IMR-90 (cell line): ENCODE data around the gene SH2B3. TPM values are rescaled to one million over a fixed set of nuclear protein-coding genes. Genes with fewer than 3 reads are reported as not detected.
A peak's percentile ranks its signal among the peaks of the same experiment; 100 is the strongest.

ENCODE experiments used
- ATAC-seq: fragments of 200-7000 bp; cut with Tn5 transposase; 2 replicates; pipeline ENCODE4 v1.9.1; 2020; ENCODE audit warnings: low read depth, mild to moderate bottlenecking, moderate library complexity
- BruUV-seq: library from RNA; stranded (reverse); fragments of 400-500 nt; replicated peaks from 2 replicates; lab custom pipeline; 2021; lab: Mats Ljungman, UMichigan
- CTCF ChIA-PET: fragments of 300-600 bp; formaldehyde crosslinking; extraction: SDS; loops from one replicate; lab custom pipeline; 2021; ENCODE audit warnings: antibody characterized with exemption; lab: Yijun Ruan, JAX
- POLR2A ChIA-PET: fragments of 300-600 bp; sonication (Branson Sonifier 250); formaldehyde crosslinking; loops from one replicate; lab custom pipeline; 2022; ENCODE audit warnings: antibody characterized with exemption; ENCODE audit not compliant: unreplicated experiment; lab: Charles Lee
- DNase-seq: peaks from one replicate; pipeline ENCODE4 v3.0.0; 2013
- H2AFZ ChIP-seq: replicated peaks from 2 replicates; pipeline ENCODE3; 2013; ENCODE audit warnings: low read length, mild to moderate bottlenecking; ENCODE audit not compliant: poor library complexity
- H2AK5ac ChIP-seq: 2 replicates; pipeline ENCODE4 v1.6.1; 2013; ENCODE audit warnings: low read depth, low read length, inconsistent platforms
- H2AK9ac ChIP-seq: replicated peaks from 2 replicates; pipeline ENCODE3; 2013; ENCODE audit warnings: mild to moderate bottlenecking, low read depth, low read length, moderate library complexity; ENCODE audit not compliant: poor library complexity
- H2BK120ac ChIP-seq: 2 replicates; pipeline ENCODE4 v1.6.1; 2013; ENCODE audit warnings: low read depth, low read length, inconsistent platforms
- H2BK15ac ChIP-seq: 3 replicates; pipeline ENCODE4 v1.6.1; 2013; ENCODE audit warnings: low read depth, low read length, inconsistent platforms
- H2BK20ac ChIP-seq: 2 replicates; pipeline ENCODE4 v1.6.1; 2013; ENCODE audit warnings: low read depth, mild to moderate bottlenecking, inconsistent platforms, low read length, moderate library complexity
- H2BK5ac ChIP-seq: 2 replicates; pipeline ENCODE4 v1.6.1; 2013; ENCODE audit warnings: mild to moderate bottlenecking, low read depth, low read length, inconsistent platforms; ENCODE audit not compliant: poor library complexity, severe bottlenecking
- H3K14ac ChIP-seq: replicated peaks from 2 replicates; pipeline ENCODE4 v1.6.1; 2013; ENCODE audit warnings: low read depth, low read length, inconsistent platforms
- H3K18ac ChIP-seq: 2 replicates; pipeline ENCODE4 v1.6.1; 2013; ENCODE audit warnings: low read depth, low read length, control low read depth
- H3K23ac ChIP-seq: 2 replicates; pipeline ENCODE4 v1.6.1; 2013; ENCODE audit warnings: low read depth, low read length, inconsistent platforms
- H3K27ac ChIP-seq: 2 replicates; pipeline ENCODE4 v1.5.1; 2013; ENCODE audit warnings: mild to moderate bottlenecking, control low read depth, low read length; ENCODE audit not compliant: insufficient read depth
- H3K27me3 ChIP-seq: 2 replicates; pipeline ENCODE4 v1.6.1; 2013; ENCODE audit warnings: low read length; ENCODE audit not compliant: control insufficient read depth, insufficient read depth
- H3K36me3 ChIP-seq: 2 replicates; pipeline ENCODE4 v1.6.1; 2013; ENCODE audit warnings: low read length, mixed read lengths; ENCODE audit not compliant: control insufficient read depth, insufficient read depth
- H3K4ac ChIP-seq: 2 replicates; pipeline ENCODE4 v1.6.1; 2013; ENCODE audit warnings: low read depth, low read length, inconsistent platforms
- H3K4me1 ChIP-seq: 2 replicates; pipeline ENCODE4 v1.6.1; 2013; ENCODE audit warnings: low read length, mixed read lengths; ENCODE audit not compliant: control insufficient read depth, insufficient read depth
- H3K4me2 ChIP-seq: 2 replicates; pipeline ENCODE4 v1.6.1; 2013; ENCODE audit warnings: low read depth, mild to moderate bottlenecking, control low read depth, low read length, moderate library complexity
- H3K4me3 ChIP-seq: 2 replicates; pipeline ENCODE4 v1.5.1; 2013; ENCODE audit warnings: low read depth, mild to moderate bottlenecking, control low read depth, low read length, moderate library complexity; ENCODE audit not compliant: insufficient read depth
- H3K56ac ChIP-seq: 2 replicates; pipeline ENCODE4 v1.6.1; 2013; ENCODE audit warnings: low read length, inconsistent platforms; ENCODE audit not compliant: insufficient read depth; ENCODE audit errors: extremely low read depth
- H3K79me1 ChIP-seq, 2 experiments: 2 replicates each; pipeline ENCODE4 v1.6.1; 2013; ENCODE audit warnings: low read length in 2 of 2, inconsistent platforms in 1 of 2, low read depth in 1 of 2
- H3K9ac ChIP-seq: 2 replicates; pipeline ENCODE4 v1.6.1; 2013; ENCODE audit warnings: low read depth, low read length, control low read depth
- H3K9me1 ChIP-seq: 2 replicates; pipeline ENCODE4 v1.6.1; 2013; ENCODE audit warnings: low read length, inconsistent platforms; ENCODE audit not compliant: insufficient read depth
- H3K9me3 ChIP-seq: 2 replicates; pipeline ENCODE4 v1.6.1; 2013; ENCODE audit warnings: low read length; ENCODE audit not compliant: control insufficient read depth, insufficient read depth
- H4K20me1 ChIP-seq: 2 replicates; pipeline ENCODE4 v1.6.1; 2013; ENCODE audit warnings: low read length, inconsistent platforms; ENCODE audit not compliant: insufficient read depth
- H4K5ac ChIP-seq: 2 replicates; pipeline ENCODE4 v1.6.1; 2013; ENCODE audit warnings: mild to moderate bottlenecking, low read depth, low read length, control low read depth
- H4K8ac ChIP-seq, 2 experiments: 2 replicates each; pipeline ENCODE4 v1.6.1; 2013; ENCODE audit warnings: low read depth in 2 of 2, low read length in 2 of 2, control low read depth in 1 of 2, inconsistent platforms in 1 of 2
- H4K91ac ChIP-seq: 2 replicates; pipeline ENCODE4 v1.6.1; 2013; ENCODE audit warnings: low read depth, low read length, inconsistent platforms; ENCODE audit not compliant: insufficient read depth
- BHLHE40 ChIP-seq: fragments of 150-350 bp; IDR thresholded peaks from 2 replicates; pipeline ENCODE4 v1.6.1; 2016; ENCODE audit warnings: mild to moderate bottlenecking, low read depth, low read length
- FOS ChIP-seq: fragments of 150-350 bp; IDR thresholded peaks from 2 replicates; pipeline ENCODE4 v1.6.1; 2016; ENCODE audit warnings: low read depth, low read length
- MAFK ChIP-seq: IDR thresholded peaks from 2 replicates; pipeline ENCODE4 v1.6.1; 2012; ENCODE audit warnings: low read depth, low read length, improper control_type of control experiment
- POLR2A ChIP-seq: IDR thresholded peaks from 2 replicates; pipeline ENCODE4 v1.6.1; 2012; ENCODE audit warnings: mild to moderate bottlenecking, low read depth, low read length
- USF2 ChIP-seq: fragments of 150-350 bp; IDR thresholded peaks from 2 replicates; pipeline ENCODE4 v1.6.1; 2017; ENCODE audit warnings: mild to moderate bottlenecking, antibody characterized with exemption, low read length, low read depth
- WGBS, 2 experiments: methylation state at CpG; one replicate each; pipeline versions ENCODE4 v1.1.5 to v1.1.7; 2013; ENCODE audit warnings: missing lambda C conversion rate in 2 of 2; ENCODE audit not compliant: insufficient read length in 1 of 2; ENCODE audit errors: extremely low coverage in 2 of 2; 5-methylcytosine and 5-hydroxymethylcytosine counted together
- dilution Hi-C: fragments of 300-500 bp; cut with HindIII; formaldehyde crosslinking; loops from one replicate; pipeline ENCODE4 v1.14.3; 2018; ENCODE audit warnings: low sequenced_read_pairs; ENCODE audit not compliant: unreplicated experiment
- in situ Hi-C: fragments of 300-500 bp; cut with MboI; formaldehyde crosslinking; loops from 3 replicates; pipeline ENCODE4 v1.14.3; 2019; ENCODE audit warnings: low sequenced_read_pairs, inconsistent platforms, mixed read lengths
- intact Hi-C: fragments of 100-400 bp; cut with micrococcal nuclease; formaldehyde crosslinking; loops from 2 replicates; pipeline ENCODE4 v1.10.0; 2022
- polyA plus RNA-seq, 3 experiments: library from polyadenylated mRNA; depleted of rRNA; stranded (reverse); fragments of >200 nt; gene quantifications; 2 replicates each; pipeline ENCODE4 v1.2.3, GENCODE V29; 2012; ENCODE audit warnings: low replicate concordance in 1 of 3
- total RNA-seq: library from RNA; depleted of rRNA; stranded (reverse); fragments of >200 nt; gene quantifications from 2 replicates; pipeline ENCODE4 v1.2.3, GENCODE V29; 2012
- TF ChIP-seq, protein P1 (sequence below): fragments of 150-350 bp; IDR thresholded peaks from 2 replicates; pipeline ENCODE4 v1.6.1; 2016; ENCODE audit warnings: low read depth, mild to moderate bottlenecking, low read length, moderate library complexity, borderline replicate concordance

SH2B3 gene
- total and polyA plus RNA-seq, 2 of the 4 experiments (the other 2 are of a cell fraction): 9.3 to 20.2 TPM

DNA sequence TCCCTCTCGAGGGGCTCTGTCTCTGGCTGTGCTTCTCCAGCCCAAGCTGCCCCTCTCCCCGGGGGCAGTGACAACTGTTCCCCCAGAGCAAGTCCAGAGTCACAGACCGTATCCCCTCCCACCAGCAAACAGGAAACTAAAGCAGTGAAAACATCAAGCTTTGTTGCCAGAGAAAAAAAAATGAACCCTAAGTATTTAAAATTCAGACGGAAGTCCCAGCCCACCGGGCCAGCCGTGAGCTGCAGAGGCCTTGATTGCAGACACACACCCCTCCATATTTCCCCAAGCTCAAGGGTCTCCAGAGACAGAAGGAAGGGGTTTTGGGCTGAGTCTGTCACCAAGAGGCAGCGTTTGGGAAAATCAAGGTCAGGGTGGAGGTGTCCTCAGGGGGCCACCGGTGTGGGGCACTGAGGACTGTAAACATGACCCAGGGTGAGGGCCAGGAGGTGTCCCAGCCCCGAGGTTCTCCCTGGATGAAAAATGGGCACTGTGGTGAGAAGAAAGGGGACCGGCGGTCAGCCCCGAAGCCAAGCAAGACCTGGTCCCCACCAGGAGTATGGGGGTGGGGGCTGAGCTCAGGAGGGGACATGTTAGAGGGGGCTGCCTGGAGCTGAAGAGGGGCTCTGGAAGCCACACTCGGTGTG, 44.5 kb upstream of the SH2B3 start:
- ChIA-PET POLR2A (no interaction called here), CTCF (no interaction called here)
- Histone ChIP-seq H3K79me1 (peaks cover 0 to 16% of the 10 kb centered on the region in 2 experiments; a peak in 2 of 4 replicates), H3K9ac (no peak overlapping the region), H3K27ac (no peak overlapping the region), H3K18ac (no peak overlapping the region), H3K4me1 (0 out of 2 replicates have a peak, but pooled peaks cover 2% of the 10 kb centered on the region), H2AFZ (no peak overlapping the region), H2BK120ac (no peak overlapping the region), H3K4ac (no peak overlapping the region), H3K27me3 (no peaks in the 10 kb centered on the region; the same call in 1 of the 2 replicates), H3K56ac (no peak overlapping the region), H3K4me3 (no peak overlapping the region), H2BK5ac (no peak overlapping the region), H3K9me3 (no peaks in the 10 kb centered on the region), H4K5ac (no peak overlapping the region), H2BK15ac (no peak overlapping the region), H3K14ac (no peak overlapping the region), H4K91ac (no peak overlapping the region), H2AK5ac (no peak overlapping the region), H3K36me3 (peaks cover 17% of the 10 kb centered on the region), H2BK20ac (no peak overlapping the region), H2AK9ac (peak overlapping the region; percentile 65), H4K20me1 (no peaks in the 10 kb centered on the region), H3K4me2 (no peak overlapping the region), H3K9me1 (0 out of 2 replicates have a peak, but pooled peaks cover 6% of the 10 kb centered on the region), H4K8ac (no peak overlapping the region), H3K23ac (no peak overlapping the region)
- DNase-seq: no peak
- in situ Hi-C loops: no loop called here
- dilution Hi-C loops: no loop called here
- ATAC-seq: no peak
- 66% methylated on average over 6 of the region's 13 CpGs; no CpG with 5 or more reads in 1 of the 2 experiments for WGBS, 2 experiments
- intact Hi-C loops: no loop called here
- no TSS peak for BruUV-seq
- TF ChIP-seq, protein P1, sequence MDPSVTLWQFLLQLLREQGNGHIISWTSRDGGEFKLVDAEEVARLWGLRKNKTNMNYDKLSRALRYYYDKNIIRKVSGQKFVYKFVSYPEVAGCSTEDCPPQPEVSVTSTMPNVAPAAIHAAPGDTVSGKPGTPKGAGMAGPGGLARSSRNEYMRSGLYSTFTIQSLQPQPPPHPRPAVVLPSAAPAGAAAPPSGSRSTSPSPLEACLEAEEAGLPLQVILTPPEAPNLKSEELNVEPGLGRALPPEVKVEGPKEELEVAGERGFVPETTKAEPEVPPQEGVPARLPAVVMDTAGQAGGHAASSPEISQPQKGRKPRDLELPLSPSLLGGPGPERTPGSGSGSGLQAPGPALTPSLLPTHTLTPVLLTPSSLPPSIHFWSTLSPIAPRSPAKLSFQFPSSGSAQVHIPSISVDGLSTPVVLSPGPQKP: no peak
- TF ChIP-seq MAFK (no peak), USF2 (no peak), FOS (no peak), POLR2A (no peak), BHLHE40 (no peak)
